Spleen (tissue), 7 donors: Measurements from ENCODE around the gene CDC123.

Experiments
- CTCF ChIP-seq, 11 experiments: fragments of 200-600 bp in 7 of 11; fragments of 450-650 bp in 4 of 11; sonication (generic) in 4 of 11; IDR thresholded peaks in 8 of 11; conservative IDR thresholded peaks in 3 of 11; 1 replicate in 7 of 11; 2 replicates in 4 of 11; pipeline versions ENCODE4 v1.4.0 to v1.8.0; 2016 to 2021; ENCODE audit warnings: antibody characterized with exemption in 11 of 11, inconsistent platforms in 4 of 11, mild to moderate bottlenecking in 1 of 11
- POLR2A ChIP-seq, 3 donors: fragments of 450-650 bp; IDR thresholded peaks; one replicate each; pipeline ENCODE4 v1.5.1; 2017; ENCODE audit warnings: antibody characterized with exemption in 3 of 3, mild to moderate bottlenecking in 1 of 3
- POLR2AphosphoS5 ChIP-seq, 3 donors: sonication (generic); formaldehyde crosslinking; IDR thresholded peaks; one replicate each; pipeline ENCODE4 v1.5.1; 2017; ENCODE audit warnings: antibody characterized with exemption in 3 of 3
- donor health status: DM: no; HTN: no; CAD: no; lungs with moderate emphysema.
- donor health status: DM: no; HTN: no; CAD: no.
- donor health status: DM: no; HTN: no; CAD: no.

GRCh38 chr10:12194752-12195271 lies 1.2 kb upstream of the CDC123 start:
- no peak for TF ChIP-seq CTCF (IDR thresholded peaks at IDR 0.05 in 8 of 11, conservative IDR thresholded peaks at IDR 0.05 in 3 of 11)
- no peak for TF ChIP-seq POLR2A (IDR thresholded peaks at IDR 0.05)
- peak in 1 of 3 donors; percentile 9 for TF ChIP-seq POLR2AphosphoS5 (IDR thresholded peaks at IDR 0.05)
